Neural progenitor cell (in vitro differentiated cells): ENCODE results near the gene CHMP4B. TPM values are rescaled to one million over a fixed set of nuclear protein-coding genes. Genes with fewer than 3 reads are reported as not detected.
A peak's percentile ranks its signal among the peaks of the same experiment; 100 is the strongest.

Experiments
- DNase-seq: peaks from one replicate; pipeline ENCODE4 v3.0.0-alpha.2; 2016; ENCODE audit warnings: low spot score
- H2AFZ ChIP-seq: fragments of 200-600 bp; sonication (generic); replicated peaks from 2 replicates; pipeline ENCODE4 v1.6.1; 2016; ENCODE audit warnings: antibody characterized with exemption
- H3F3A ChIP-seq: fragments of 200-600 bp; sonication (generic); 2 replicates; pipeline ENCODE4 v1.6.1; 2016; ENCODE audit warnings: antibody characterized with exemption, low read depth
- H3K27ac ChIP-seq: fragments of 200-600 bp; sonication (generic); 2 replicates; pipeline ENCODE4 v1.5.1; 2016; ENCODE audit warnings: mild to moderate bottlenecking
- H3K27me3 ChIP-seq: fragments of 200-600 bp; sonication (generic); 2 replicates; pipeline ENCODE4 v1.6.1; 2016; ENCODE audit warnings: mild to moderate bottlenecking, moderate library complexity
- H3K36me3 ChIP-seq: fragments of 200-600 bp; sonication (generic); 2 replicates; pipeline ENCODE4 v1.5.1; 2016
- H3K4me1 ChIP-seq: fragments of 200-600 bp; sonication (generic); 2 replicates; pipeline ENCODE4 v1.6.1; 2016; ENCODE audit warnings: mixed run types
- H3K4me2 ChIP-seq: fragments of 200-600 bp; sonication (generic); 2 replicates; pipeline ENCODE4 v1.6.1; 2016
- H3K4me3 ChIP-seq: fragments of 200-600 bp; sonication (generic); 2 replicates; pipeline ENCODE4 v1.5.1; 2016
- H3K79me2 ChIP-seq: fragments of 200-600 bp; sonication (generic); 2 replicates; pipeline ENCODE4 v1.6.1; 2016; ENCODE audit warnings: low read depth
- H3K9ac ChIP-seq: fragments of 200-600 bp; sonication (generic); 2 replicates; pipeline ENCODE4 v1.6.1; 2016
- H3K9me3 ChIP-seq: fragments of 200-600 bp; sonication (generic); 2 replicates; pipeline ENCODE4 v1.5.1; 2016; ENCODE audit warnings: low read depth
- H4K20me1 ChIP-seq: fragments of 200-600 bp; sonication (generic); 2 replicates; pipeline ENCODE4 v1.6.1; 2016; ENCODE audit warnings: low read depth
- H3K27ac Mint-ChIP-seq: 3 replicates; pipeline ENCODE4 v1.8.0; 2021; ENCODE audit warnings: mixed read lengths
- H3K27me3 Mint-ChIP-seq: 2 replicates; pipeline ENCODE4 v1.8.0; 2022; ENCODE audit warnings: low read depth, mild to moderate bottlenecking, inconsistent platforms, moderate library complexity, mixed read lengths; ENCODE audit not compliant: insufficient read depth
- H3K36me3 Mint-ChIP-seq: 3 replicates; pipeline ENCODE4 v1.8.0; 2021; ENCODE audit warnings: mixed read lengths
- H3K4me1 Mint-ChIP-seq: 3 replicates; pipeline ENCODE4 v1.8.0; 2021; ENCODE audit warnings: mixed read lengths
- H3K4me3 Mint-ChIP-seq: 3 replicates; pipeline ENCODE4 v1.8.0; 2021; ENCODE audit warnings: mild to moderate bottlenecking, moderate library complexity, mixed read lengths
- H3K9me3 Mint-ChIP-seq: 3 replicates; pipeline ENCODE4 v1.8.0; 2020; ENCODE audit warnings: mixed read lengths
- EZH2 ChIP-seq: fragments of 200-600 bp; sonication (generic); IDR thresholded peaks from 2 replicates; pipeline ENCODE4 v1.6.1; 2017; ENCODE audit warnings: antibody characterized with exemption, mild to moderate bottlenecking, moderate library complexity
- EZH2phosphoT487 ChIP-seq: fragments of 200-600 bp; sonication (generic); IDR thresholded peaks from 2 replicates; pipeline ENCODE4 v1.6.1; 2017; ENCODE audit warnings: antibody characterized with exemption
- total RNA-seq: library from RNA; depleted of rRNA; stranded (reverse); fragments of >200 nt; gene quantifications from 2 replicates; pipeline ENCODE4 v1.2.3, GENCODE V29; 2015; ENCODE audit warnings: low replicate concordance
- TF ChIP-seq, protein P1 (sequence below): fragments of 200-600 bp; sonication (generic); IDR thresholded peaks from 2 replicates; pipeline ENCODE4 v1.5.1; 2017; ENCODE audit warnings: antibody characterized with exemption, mild to moderate bottlenecking

The CHMP4B gene
- total RNA-seq, 1 donor from 2014 or later: 40.7 TPM

DNA sequence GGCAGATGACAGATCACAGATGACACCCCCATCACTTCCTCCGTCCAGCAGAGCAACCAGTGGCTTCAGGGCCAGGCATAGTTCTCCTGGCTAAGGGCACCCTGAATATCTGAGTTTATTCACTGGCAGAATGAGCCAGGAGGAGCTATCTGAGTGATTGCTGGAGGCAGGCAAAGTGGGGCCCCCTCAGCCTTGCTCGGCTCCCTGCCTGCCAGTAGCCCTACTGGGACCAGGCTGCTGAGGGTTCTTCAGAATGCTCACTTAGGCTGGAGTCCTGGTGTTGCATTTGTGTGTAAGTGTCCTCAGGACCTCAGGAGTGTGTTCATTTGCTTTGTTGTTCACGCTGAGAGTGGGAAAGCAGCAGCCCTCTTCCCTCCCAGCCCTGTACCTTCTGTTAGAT is 31.2 kb downstream of the CHMP4B start:
- Mint-ChIP-seq H3K36me3 (no peaks in the 10 kb centered on the region), H3K4me1 (peaks cover 38% of the 10 kb centered on the region), H3K27ac (no peak overlapping the region), H3K9me3 (no peaks in the 10 kb centered on the region), H3K27me3 (peaks cover 5% of the 10 kb centered on the region), H3K4me3 (no peak overlapping the region)
- DNase-seq: no peak
- H3K4me1 ChIP-seq: peaks cover 10% of the 10 kb centered on the region
- no peak overlapping the region for H3K4me3 ChIP-seq
- H3K27me3 ChIP-seq: no peaks in the 10 kb centered on the region
- no peaks in the 10 kb centered on the region for H3K36me3 ChIP-seq
- H3K79me2 ChIP-seq: peaks cover 88% of the 10 kb centered on the region
- peaks cover 46% of the 10 kb centered on the region for H4K20me1 ChIP-seq
- H3F3A ChIP-seq: no peaks in the 10 kb centered on the region
- no peaks in the 10 kb centered on the region for H3K9me3 ChIP-seq
- no peak overlapping the region for H3K4me2 ChIP-seq
- TF ChIP-seq EZH2: no peak
- TF ChIP-seq, protein P1, sequence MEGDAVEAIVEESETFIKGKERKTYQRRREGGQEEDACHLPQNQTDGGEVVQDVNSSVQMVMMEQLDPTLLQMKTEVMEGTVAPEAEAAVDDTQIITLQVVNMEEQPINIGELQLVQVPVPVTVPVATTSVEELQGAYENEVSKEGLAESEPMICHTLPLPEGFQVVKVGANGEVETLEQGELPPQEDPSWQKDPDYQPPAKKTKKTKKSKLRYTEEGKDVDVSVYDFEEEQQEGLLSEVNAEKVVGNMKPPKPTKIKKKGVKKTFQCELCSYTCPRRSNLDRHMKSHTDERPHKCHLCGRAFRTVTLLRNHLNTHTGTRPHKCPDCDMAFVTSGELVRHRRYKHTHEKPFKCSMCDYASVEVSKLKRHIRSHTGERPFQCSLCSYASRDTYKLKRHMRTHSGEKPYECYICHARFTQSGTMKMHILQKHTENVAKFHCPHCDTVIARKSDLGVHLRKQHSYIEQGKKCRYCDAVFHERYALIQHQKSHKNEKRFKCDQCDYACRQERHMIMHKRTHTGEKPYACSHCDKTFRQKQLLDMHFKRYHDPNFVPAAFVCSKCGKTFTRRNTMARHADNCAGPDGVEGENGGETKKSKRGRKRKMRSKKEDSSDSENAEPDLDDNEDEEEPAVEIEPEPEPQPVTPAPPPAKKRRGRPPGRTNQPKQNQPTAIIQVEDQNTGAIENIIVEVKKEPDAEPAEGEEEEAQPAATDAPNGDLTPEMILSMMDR: no peak
- TF ChIP-seq EZH2phosphoT487: no peak
- H2AFZ ChIP-seq: no peak overlapping the region
- no peak overlapping the region for H3K27ac ChIP-seq
- H3K9ac ChIP-seq: no peak overlapping the region

- H3K4me3 Mint-ChIP-seq: no peak overlapping the region
- peaks cover 3% of the 10 kb centered on the region for H3K4me1 ChIP-seq
- H3F3A ChIP-seq: no peaks in the 10 kb centered on the region
- H3K27me3 ChIP-seq: no peaks in the 10 kb centered on the region
- DNase-seq: no peak
- no peak overlapping the region for H3K27ac ChIP-seq
- no peak overlapping the region for H3K4me3 ChIP-seq
- no peaks in the 10 kb centered on the region for H3K9me3 Mint-ChIP-seq
- peaks cover under 1% of the 10 kb centered on the region for H3K36me3 Mint-ChIP-seq
- H2AFZ ChIP-seq: no peak overlapping the region
- peaks cover 5% of the 10 kb centered on the region for H3K27me3 Mint-ChIP-seq
- H3K9me3 ChIP-seq: no peaks in the 10 kb centered on the region
- peaks cover 43% of the 10 kb centered on the region for H4K20me1 ChIP-seq
- H3K4me2 ChIP-seq: no peak overlapping the region
- TF ChIP-seq EZH2 (no peak), EZH2phosphoT487 (no peak)
- TF ChIP-seq, protein P1: no peak
- H3K79me2 ChIP-seq: peaks cover 81% of the 10 kb centered on the region
- peaks cover 32% of the 10 kb centered on the region for H3K4me1 Mint-ChIP-seq
- peak overlapping the region; percentile 52 for H3K27ac Mint-ChIP-seq
- H3K9ac ChIP-seq: no peak overlapping the region
- no peaks in the 10 kb centered on the region for H3K36me3 ChIP-seq
Measured at GRCh38 chr20:33843050-33843449, 31.9 kb downstream of the CHMP4B start.

- Mint-ChIP-seq H3K4me3 (no peak overlapping the region), H3K9me3 (no peaks in the 10 kb centered on the region), H3K4me1 (peaks cover 27% of the 10 kb centered on the region), H3K27me3 (peaks cover 5% of the 10 kb centered on the region), H3K36me3 (peaks cover 7% of the 10 kb centered on the region), H3K27ac (no peak overlapping the region)
- Histone ChIP-seq H3K9me3 (no peaks in the 10 kb centered on the region), H3K4me3 (no peak overlapping the region), H3K4me2 (no peak overlapping the region), H3K36me3 (no peaks in the 10 kb centered on the region), H3K79me2 (peaks cover 73% of the 10 kb centered on the region), H3K9ac (no peak overlapping the region), H3K4me1 (peaks cover 3% of the 10 kb centered on the region), H3K27me3 (no peaks in the 10 kb centered on the region), H3F3A (no peaks in the 10 kb centered on the region), H2AFZ (no peak overlapping the region), H3K27ac (no peak overlapping the region), H4K20me1 (peaks cover 38% of the 10 kb centered on the region)
- DNase-seq: no peak
- no peak for TF ChIP-seq EZH2phosphoT487
- TF ChIP-seq, protein P1: no peak
- TF ChIP-seq EZH2: no peak
Measured at GRCh38 chr20:33843854-33844253, 32.7 kb downstream of the CHMP4B start.
